Activated gamma-delta T cell treated with Interleukin-2 at 50 U/mL for 16 hours (primary cell): ENCODE measurements around the gene SLC28A2.
"Not testable (repeated sequence)": the region's sequence is repeated elsewhere in the genome, so short reads cannot be mapped to it uniquely, and the experiment has no call there.

Source experiments
- DNase-seq: peaks from one replicate; pipeline ENCODE4 v3.0.0-alpha.2; 2020

Gene SLC28A2, protein sequence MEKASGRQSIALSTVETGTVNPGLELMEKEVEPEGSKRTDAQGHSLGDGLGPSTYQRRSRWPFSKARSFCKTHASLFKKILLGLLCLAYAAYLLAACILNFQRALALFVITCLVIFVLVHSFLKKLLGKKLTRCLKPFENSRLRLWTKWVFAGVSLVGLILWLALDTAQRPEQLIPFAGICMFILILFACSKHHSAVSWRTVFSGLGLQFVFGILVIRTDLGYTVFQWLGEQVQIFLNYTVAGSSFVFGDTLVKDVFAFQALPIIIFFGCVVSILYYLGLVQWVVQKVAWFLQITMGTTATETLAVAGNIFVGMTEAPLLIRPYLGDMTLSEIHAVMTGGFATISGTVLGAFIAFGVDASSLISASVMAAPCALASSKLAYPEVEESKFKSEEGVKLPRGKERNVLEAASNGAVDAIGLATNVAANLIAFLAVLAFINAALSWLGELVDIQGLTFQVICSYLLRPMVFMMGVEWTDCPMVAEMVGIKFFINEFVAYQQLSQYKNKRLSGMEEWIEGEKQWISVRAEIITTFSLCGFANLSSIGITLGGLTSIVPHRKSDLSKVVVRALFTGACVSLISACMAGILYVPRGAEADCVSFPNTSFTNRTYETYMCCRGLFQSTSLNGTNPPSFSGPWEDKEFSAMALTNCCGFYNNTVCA

DNA sequence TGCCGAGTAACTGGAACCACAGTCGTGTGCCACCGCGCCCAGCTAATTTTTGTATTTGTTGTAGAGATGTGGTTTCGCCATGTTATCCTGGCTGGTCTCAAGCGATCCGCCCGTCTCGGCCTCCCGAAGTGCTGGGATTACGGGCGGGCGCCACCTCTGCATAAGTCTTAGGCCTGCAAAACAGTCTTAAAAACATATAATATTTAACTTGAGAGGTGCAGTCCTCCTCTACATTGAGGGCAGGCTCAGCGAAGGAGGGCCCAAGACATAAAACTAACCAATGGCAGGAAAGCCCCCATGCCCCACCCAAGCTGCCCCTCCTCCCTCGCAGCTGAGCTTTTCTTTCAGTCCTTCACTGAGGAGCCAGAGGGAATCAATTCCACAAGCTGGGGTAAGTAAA lies at the start of gene SLC28A2:
TSS of gene SLC28A2 (plus strand) at position 347 of the 400 bp plus-strand sequence. CDS start 982 bp downstream, outside the sequence.
- no peak for DNase-seq

DNA sequence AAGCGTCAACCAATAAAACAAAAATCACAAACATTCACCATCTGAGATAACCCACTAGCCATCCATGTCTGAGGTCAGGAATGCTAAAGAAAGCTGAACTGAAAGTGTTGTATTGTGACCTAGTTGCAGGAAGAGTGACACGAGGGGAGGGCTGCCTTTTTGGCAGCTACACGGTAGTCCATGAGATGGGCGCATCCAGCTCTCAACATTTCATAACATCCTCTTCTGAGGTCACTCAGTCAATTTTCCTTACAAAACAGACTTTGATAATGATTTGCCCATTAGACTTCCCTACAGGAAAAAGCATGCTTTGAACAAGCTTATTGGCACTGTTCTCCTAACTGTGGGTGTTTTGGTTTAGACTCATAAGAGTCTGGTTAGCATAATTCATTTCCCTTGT lies 48.9 kb upstream of the SLC28A2 start:
- DNase-seq = no peak

DNA sequence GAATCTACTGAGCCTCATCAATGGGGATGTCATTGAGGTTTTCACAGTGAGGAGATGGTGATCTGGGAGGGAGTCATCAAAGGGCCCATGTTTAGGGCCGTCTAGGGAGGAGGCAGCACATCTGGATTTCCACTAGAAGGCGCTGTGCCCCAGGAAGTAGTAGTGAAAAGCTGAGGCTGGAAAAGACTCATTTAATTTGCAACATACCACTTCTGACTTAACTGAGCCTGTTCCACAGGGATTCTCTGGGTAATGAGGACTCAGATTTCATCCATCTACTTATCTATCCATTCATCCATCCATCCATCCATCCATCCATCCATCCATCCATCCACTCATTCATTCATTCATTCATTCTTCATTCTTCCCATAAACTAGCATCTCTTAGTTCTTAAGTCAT lies 46.8 kb upstream of the SLC28A2 start:
- peak; percentile 42 for DNase-seq

DNA sequence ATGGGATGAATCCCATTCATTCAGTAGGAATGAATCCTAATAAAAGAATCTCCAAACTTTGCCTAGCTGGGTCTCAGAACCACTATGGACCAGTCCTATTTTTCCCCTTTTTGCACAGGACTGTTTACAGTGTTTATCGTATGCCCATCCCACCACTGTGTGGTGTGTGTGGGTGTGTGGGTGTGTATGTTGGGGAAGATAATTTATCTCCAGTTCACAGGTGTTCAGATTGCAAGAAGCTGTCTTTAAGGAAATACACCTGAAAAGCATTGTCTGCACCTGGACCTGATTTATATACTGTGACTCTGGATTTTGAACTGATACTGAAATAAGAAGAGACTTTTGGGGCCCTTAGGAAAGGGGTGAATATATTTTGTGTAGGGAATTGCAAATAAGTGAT lies 39.5 kb upstream of the SLC28A2 start:
- DNase-seq = no peak

DNA sequence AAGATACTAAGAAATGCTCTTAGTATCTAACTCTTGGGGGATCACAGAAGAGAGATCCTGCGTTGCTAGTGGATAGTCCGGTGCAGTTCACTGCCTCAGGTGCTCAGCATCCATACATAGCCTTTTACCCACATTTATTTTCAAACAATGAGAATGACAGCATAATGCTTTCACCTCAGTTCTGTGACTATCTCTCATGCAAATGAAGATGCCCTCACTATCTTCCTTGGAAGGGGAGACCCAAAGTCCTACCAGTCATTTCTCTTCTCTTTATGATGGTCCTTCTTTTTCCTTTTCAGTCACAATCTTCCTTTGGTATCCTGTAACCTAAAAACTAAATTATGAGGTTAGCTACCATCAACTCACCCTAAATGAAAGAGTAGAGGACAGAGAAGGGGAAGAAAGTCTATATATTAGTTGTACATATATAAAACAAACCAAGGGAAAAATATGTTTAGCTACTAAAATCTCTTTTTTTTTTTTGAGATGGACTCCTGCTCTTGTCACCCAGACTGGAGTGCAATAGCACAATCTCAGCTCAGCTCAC lies 30.9 kb upstream of the SLC28A2 start:
- no peak for DNase-seq

DNA sequence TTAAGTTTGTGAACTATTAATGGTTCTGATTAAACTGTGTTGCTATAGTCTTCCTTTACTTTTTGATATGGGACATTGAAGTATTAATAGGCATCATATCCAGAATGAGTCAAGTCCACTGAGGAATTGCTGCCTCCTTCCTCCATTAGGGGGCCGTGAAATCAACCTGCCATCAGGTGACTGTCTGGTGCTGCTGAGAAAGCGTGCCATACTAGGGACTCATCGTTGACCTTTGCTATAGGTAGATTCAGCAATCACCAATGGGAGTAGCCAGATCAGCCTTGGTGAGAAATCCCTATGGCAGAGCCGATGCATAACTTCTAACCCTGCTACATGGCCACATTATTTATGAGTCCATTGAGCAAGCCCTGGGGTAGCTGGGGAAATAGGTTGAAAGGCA lies 30.1 kb upstream of the SLC28A2 start:
- DNase-seq = no peak

DNA sequence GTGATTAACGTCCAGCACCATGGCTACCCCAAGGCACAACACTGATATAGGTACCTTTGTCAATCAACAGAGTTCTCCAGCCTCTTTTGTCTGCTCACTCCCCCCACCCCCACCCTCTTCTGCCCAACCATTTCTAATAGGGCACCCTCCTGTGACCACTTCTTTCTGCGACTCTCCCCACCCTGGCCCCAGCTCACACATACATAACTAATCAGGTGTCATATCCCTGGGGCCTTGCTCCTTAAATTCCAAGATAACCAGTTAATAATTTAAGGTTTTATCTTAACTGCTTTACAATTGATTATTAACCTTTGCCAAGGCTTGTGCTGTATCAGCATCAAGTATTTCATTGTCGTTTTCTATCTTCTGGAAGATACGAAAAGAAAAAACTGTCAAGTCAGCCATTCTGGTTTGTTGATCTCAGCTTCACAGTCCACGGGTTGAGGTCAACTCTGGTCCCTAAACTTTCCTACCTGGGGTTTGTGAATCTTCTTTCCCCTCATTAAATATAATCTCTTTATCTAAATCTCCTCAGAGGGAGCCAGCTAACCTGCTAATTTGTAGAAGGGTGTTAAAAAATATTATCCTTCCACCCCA lies 27.3 kb upstream of the SLC28A2 start:
- DNase-seq = no peak

DNA sequence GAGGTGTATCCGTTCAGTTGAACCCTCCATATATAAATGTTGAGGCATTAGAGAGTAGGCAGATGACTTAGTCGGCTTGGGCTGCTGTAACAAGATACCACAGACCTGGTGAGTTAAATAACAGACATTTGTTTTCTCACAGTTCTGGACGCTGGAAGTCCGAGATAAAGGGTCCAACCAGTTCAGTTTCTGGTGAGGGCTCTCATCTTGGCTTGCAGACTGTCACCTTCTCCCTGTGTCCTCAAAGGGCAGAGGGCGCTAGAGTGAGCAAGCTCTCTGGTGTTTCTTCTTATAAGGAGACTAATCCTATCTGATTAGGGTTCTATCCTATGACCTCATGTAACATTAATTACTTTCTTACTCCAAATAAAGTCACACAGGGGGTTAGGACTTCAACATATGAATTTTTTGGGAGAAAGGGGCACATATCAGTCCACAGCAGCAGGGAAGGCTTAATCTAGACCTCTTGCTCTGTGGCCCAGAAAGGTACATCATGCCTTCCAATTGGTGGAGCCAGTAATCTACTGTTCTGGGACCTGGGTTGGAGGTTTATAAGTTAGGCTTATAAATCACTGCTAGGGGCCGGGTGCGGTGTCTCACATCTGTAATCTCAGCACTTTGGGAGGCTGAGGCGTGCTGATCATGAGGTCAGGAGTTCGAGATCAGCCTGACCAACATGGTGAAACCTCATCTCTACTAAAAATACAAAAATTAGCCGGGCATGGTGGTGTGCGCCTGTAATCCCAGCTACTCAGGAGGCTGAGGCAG lies 26.3 kb upstream of the SLC28A2 start:
- no peak for DNase-seq

DNA sequence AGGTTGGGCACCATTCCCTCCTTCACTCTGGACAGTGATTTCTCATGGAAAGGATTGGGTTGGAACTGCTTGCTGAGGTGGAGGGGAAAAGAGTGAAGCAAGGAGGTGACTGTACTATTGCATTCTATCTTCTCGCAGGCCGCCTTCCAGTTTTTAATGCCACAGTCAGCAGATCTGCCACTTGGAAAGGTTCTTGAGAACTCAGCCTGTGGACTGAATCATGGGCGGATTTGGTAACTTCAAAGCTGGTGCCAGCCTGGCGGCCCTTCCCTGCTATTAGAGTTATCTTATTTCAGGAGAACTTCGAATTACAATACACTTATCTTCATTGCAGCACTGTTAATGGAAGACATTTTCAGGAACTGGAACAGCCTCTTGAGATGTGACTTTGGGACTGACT lies 23.1 kb upstream of the SLC28A2 start:
- no peak for DNase-seq

DNA sequence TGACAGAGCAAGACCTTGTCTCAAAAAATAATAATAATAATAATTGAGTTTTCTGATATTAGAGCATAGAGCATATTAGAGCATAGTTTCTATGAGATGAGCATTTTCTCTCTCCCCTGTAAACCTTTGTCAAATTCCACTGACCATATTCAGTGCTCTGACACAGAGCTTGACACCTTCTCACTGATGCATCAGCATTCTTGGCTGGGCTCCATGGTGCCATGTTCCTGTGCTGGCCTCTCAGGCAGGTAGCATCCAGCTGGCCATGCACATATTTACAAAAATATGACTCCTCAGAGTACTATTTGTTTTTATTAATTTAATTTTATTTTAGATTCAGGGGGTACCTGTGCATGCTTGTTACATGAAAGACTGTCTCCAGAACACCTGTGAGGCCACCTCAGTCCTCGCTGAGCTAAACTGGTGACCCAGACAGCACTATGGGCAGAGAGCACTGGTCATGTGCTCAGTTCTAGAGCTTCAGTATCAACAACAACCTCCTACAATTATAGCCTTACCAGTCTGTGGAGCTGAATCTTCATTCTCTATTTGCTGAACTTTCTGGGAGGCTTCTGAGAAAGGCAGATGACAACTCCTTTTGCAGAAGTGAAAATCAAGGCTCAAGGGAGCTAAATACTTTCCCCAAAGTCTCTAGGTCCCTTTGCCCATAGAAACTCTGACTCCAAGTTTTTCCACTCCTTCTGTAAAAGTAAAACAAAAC lies 21.6 kb upstream of the SLC28A2 start:
- no peak for DNase-seq

DNA sequence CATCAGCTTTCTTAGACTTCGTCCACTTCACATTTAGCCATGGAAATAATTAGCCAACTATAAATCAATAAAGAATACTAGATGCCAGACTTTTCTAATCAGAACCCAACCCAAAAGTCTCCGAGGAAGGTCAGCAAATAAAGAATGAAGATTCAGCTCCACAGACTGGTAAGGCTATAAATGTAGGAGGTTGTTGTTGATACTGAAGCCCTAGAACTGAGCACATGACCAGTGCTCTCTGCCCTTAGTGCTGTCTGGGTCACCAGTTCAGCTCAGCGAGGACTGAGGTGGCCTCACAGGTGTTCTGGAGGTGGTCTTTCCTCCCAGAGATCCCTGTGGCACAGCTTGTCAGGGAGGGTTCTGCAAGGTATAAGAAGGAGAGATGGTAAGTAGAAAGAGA lies 20.9 kb upstream of the SLC28A2 start:
- no peak for DNase-seq

DNA sequence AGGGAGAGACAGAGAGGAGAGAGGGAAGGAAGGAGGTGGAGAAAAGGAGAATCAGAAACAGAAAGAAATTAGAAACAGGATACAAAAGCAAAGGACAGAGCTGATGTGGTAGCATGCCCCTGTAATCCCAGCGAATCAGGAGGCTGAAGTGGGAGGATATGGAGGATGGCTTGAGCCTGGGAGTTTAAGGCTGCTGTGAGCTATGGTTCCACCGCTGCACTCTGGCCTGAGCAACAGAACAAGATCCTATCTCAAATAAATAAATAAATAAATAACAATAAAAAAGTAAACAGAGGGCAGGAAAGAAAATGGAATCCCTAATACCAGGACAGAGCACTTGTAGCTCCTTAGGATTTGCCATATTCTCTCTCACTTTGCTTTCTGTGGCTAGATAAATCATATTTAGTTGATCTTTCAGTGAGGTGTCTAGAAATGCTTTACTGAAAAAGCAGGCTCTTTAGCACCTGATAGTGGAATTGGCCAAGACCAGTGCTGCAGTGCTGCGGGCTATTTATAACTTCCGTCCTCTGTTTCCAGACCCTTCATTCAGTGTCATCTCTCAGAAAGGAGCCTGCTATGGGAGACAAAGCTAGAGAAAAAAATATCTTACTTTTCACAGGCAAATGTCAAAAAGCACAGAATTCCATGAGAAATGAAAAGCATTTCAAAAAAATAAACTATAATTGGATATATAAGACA lies 20.0 kb upstream of the SLC28A2 start:
- DNase-seq = no peak

DNA sequence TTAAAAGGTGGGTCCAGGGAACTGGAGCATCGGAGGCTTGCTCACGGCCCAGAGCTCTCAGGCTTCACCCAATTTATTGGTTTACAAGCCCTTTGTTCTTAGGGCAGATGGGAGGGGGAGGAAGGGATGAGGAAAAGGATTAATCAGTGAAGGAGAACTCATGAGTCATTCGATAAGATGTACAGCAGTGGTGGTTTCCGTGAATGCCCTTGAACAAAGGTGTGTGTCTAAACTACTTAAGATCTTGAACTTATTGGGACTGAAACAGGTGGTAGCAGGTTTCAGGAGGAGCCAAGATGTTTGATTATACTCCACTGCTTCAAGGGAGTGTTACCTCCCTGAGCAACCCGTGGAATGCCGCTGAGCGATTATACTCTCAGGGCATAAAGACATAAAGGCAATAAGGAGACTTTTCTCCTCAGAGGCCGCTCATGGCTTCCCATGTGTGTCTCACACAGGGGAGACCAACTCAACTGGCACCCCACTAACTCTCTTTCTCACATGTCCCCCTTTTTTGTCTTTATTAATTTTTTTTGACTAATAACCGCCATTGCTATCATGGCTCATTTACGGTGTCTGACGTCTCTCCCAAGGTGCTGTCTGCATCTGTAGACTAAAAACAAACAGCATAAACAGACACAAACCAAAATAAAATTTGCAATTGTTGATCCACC lies 17.3 kb upstream of the SLC28A2 start:
- DNase-seq = no peak

DNA sequence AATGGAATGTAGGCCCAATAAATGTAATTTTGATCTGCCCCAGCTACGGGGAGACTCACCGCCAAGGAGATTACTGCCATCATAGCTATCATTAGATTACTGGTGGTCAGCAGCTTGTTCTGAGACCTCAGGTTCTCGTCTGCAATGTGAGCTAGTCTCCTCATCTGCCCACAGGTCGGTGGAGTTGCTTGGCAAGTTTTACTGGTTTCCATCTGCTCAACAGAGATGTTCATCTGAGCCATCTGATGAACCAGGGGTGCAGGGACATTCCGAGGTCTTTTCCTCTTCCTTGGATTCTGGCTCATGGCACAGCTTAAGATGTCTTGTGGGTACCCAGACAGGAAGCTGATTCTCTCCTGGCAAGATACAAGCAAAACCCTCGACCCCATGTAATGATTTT lies 15.2 kb upstream of the SLC28A2 start:
- not testable (repeated sequence) for DNase-seq

DNA sequence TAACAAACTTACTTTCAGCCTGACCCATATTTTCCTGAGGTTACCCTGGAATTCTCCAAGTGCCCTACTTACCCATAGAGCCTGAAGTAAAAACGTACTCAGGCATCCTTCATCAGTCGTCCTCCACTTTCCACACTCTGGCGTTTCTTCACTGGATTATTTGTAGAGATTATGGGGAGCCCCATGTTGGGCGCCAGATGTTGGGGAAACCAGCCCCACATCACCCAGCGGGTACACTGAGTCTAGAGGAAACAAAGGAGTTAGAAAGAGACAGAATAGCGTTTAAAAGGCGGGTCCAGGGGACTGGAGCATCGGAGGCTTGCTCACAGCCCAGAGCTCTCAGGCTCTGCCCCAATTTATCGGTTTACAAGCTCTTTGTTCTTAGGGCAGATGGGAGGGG lies 9.7 kb upstream of the SLC28A2 start:
- no peak for DNase-seq

DNA sequence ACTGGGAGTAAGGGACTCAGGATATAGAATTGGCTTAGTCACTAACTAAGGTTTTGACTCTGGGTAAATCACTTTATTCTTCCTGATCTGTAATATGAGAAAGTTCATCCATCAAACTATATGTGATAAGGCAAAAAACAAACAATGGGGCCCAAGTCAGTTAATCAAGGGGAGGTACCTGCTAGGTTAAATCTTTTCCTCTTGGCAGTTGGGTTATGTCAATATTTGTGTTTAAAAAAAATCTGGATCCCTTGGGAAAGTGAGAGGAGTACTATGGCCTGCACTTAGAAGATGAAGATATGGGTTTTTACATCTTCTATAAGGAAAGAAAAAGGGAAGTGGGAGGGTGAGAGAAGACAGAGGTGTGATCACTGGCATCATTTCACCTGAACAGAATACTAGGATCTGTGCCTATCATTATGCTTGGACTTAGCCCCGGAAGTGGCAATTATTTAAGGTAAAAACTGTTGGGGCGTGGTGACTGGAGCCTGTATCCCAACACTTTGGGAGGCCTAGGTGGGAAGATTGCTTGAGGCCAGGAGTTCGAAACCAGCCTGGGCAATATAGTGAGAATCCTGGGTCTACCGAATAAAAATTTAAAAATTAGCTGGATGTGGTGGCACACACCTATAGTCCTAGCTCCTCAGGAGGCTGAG lies 2.8 kb upstream of the SLC28A2 start:
- no peak for DNase-seq

DNA sequence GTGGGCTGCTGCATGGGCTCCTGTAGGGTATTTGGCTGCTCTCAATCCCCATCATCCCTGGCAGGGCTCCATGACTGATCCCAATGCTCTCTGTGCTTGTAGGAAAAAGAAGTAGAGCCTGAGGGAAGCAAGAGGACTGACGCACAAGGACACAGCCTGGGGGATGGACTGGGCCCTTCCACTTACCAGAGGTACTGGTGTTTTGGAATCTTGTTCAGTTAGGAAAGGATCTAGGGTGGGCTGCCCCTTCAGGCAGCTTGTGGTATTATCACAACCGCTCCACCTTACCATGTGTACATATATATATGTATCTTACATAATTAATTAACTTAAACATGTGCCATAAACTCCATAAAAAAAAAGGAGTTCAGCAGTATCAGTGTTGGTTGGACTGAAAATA lies 1.3 kb downstream of the SLC28A2 start:
- no peak for DNase-seq

DNA sequence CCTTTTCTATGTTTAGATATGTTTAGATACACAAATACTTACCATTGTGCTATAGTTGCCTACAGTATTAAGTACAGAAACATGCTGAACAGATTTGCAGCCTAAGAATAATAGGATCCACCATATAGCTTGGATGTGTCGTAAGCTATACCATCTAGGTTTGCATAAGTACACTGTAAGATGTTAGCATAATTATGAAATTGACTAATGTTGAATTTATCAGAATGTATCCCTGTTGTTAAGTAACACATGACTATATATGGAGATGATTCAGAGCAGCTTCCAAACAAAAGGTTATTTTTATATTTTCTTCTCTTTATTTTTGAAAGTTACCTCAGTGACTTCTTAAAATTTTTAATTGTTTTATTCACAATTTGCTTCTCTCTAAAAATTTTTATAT lies 2.4 kb downstream of the SLC28A2 start:
- no peak for DNase-seq

DNA sequence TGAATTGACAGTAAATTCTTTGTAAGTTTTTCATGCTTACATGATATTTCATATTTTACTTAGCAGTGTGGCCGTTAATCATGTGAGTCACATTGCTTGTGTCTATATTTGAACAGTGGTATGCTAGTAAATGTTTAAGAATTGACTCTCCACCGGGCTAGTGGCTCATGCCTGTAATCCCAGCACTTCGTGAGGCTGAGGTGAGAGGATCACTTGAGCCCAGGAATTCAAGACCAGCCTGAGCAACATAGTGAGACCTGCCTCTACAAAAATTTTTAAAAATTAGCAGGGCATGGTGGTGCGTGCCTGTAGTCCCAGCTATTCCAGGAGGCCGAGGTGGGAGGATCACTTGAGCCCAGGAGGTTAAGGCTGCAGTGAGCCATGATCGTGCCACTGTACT lies 2.8 kb downstream of the SLC28A2 start:
- not testable (repeated sequence) for DNase-seq

DNA sequence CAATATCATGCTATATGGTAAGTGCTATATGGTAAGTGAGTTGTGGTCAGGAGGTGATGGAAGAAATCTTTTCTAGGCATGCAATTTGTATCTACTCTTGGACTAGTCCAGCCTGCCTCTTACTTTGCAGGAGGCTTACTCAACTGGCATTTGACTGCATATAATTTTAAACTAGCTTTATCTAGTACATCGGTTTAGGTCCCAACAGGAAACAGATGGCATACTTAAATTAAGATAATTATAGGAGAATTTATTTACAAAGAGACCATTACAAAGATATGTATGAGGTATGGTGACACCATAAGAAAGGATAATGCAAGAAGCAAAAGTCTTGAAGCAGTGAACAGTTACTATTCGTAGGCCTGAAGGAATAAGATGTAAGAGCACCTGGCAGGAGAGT lies 7.8 kb downstream of the SLC28A2 start:
- no peak for DNase-seq
